GM12878 (cell line): Measurements from ENCODE around the gene MFSD8. TPM values are rescaled to one million over a fixed set of nuclear protein-coding genes. Genes with fewer than 3 reads are reported as not detected.

Source experiments
- ATAC-seq: fragments of 200-7000 bp; cut with Tn5 transposase; 3 replicates; pipeline ENCODE4 v1.9.1; 2020; ENCODE audit warnings: mild to moderate bottlenecking, moderate library complexity
- BruUV-seq: library from RNA; stranded (reverse); fragments of 400-500 nt; replicated peaks from 2 replicates; lab custom pipeline; 2021; lab: Mats Ljungman, UMichigan
- CTCF ChIA-PET: fragments of 300-600 bp; sonication (Branson Sonifier 250); formaldehyde crosslinking; extraction: SDS; loops from one replicate; lab custom pipeline; 2021; ENCODE audit warnings: inconsistent platforms; lab: Yijun Ruan, JAX
- POLR2A ChIA-PET: fragments of 350-600 bp; formaldehyde crosslinking; extraction: SDS; loops from one replicate; lab custom pipeline; 2021; ENCODE audit warnings: inconsistent platforms; lab: Charles Lee
- RAD21 ChIA-PET: fragments of 300-600 bp; sonication (Branson Sonifier 250); formaldehyde crosslinking; loops from one replicate; lab custom pipeline; 2023; ENCODE audit warnings: antibody characterized with exemption; ENCODE audit not compliant: unreplicated experiment; lab: Charles Lee
- SMC1A ChIA-PET: fragments of 300-600 bp; sonication (Branson Sonifier 250); formaldehyde crosslinking; loops from one replicate; lab custom pipeline; 2023; ENCODE audit not compliant: unreplicated experiment, uncharacterized antibody; lab: Charles Lee
- DNase-seq: peaks from one replicate; pipeline ENCODE4 v3.0.0-alpha.2; 2011; ENCODE audit warnings: low read depth, low spot score
- FAIRE-seq: peaks from 3 replicates; lab custom pipeline; 2011; peaks lifted over from hg19 to GRCh38; lab: Jason Lieb, UNC
- H2AFZ ChIP-seq: 2 replicates; pipeline ENCODE4 v1.6.0; 2011; ENCODE audit warnings: low read depth, low read length, control low read depth; ENCODE audit not compliant: control insufficient read depth
- H3K27ac ChIP-seq: 2 replicates; pipeline ENCODE4 v1.5.1; 2011; ENCODE audit warnings: control low read depth; ENCODE audit not compliant: control insufficient read depth, insufficient read depth
- H3K27me3 ChIP-seq, 2 experiments: replicated peaks in 1 of 2; 2 replicates each; pipeline versions ENCODE4 v1.6.0 to v1.6.1; 2011; ENCODE audit warnings: low read length in 1 of 2; ENCODE audit not compliant: control insufficient read depth in 2 of 2, insufficient read depth in 2 of 2
- H3K36me3 ChIP-seq, 2 experiments: 2 replicates each; pipeline ENCODE4 v1.5.1; 2011; ENCODE audit warnings: low read length in 1 of 2; ENCODE audit not compliant: control insufficient read depth in 2 of 2, insufficient read depth in 2 of 2
- H3K4me1 ChIP-seq: 2 replicates; pipeline ENCODE4 v1.6.1; 2011; ENCODE audit warnings: mild to moderate bottlenecking, low read length, moderate library complexity, mixed read lengths; ENCODE audit not compliant: control insufficient read depth, insufficient read depth
- H3K4me2 ChIP-seq: 2 replicates; pipeline ENCODE4 v1.6.0; 2011; ENCODE audit warnings: control low read depth; ENCODE audit not compliant: control insufficient read depth, insufficient read depth
- H3K4me3 ChIP-seq: fragments of 200-600 bp; sonication (generic); 2 replicates; pipeline ENCODE4 v1.5.1; 2016
- H3K79me2 ChIP-seq: 2 replicates; pipeline ENCODE4 v1.6.0; 2011; ENCODE audit warnings: low read length; ENCODE audit not compliant: control insufficient read depth, insufficient read depth
- H3K9ac ChIP-seq: 2 replicates; pipeline ENCODE4 v1.8.0; 2011; ENCODE audit warnings: low read length, control low read depth, mixed read lengths; ENCODE audit not compliant: control insufficient read depth, insufficient read depth
- H3K9me3 ChIP-seq: replicated peaks from 3 replicates; pipeline ENCODE4 v1.5.1; 2011; ENCODE audit warnings: mild to moderate bottlenecking, low read length; ENCODE audit not compliant: control insufficient read depth, insufficient read depth
- H4K20me1 ChIP-seq: 2 replicates; pipeline ENCODE4 v1.6.0; 2011; ENCODE audit not compliant: control insufficient read depth, insufficient read depth
- ASH2L ChIP-seq: fragments of 300-600, 200-600 bp; sonication (generic); IDR thresholded peaks from 2 replicates; pipeline ENCODE4 v1.6.1; 2017; ENCODE audit warnings: low read depth, mild to moderate bottlenecking, borderline replicate concordance
- BMI1 ChIP-seq: fragments of 450-650 bp; IDR thresholded peaks from 2 replicates; pipeline ENCODE4 v1.6.1; 2016; ENCODE audit warnings: mild to moderate bottlenecking, moderate library complexity, borderline replicate concordance
- CBFB ChIP-seq: IDR thresholded peaks from 2 replicates; pipeline ENCODE4 v1.6.1; 2016; ENCODE audit warnings: antibody characterized with exemption, low read depth
- CEBPZ ChIP-seq: fragments of 150-350 bp; IDR thresholded peaks from 2 replicates; pipeline ENCODE4 v1.6.1; 2016; ENCODE audit warnings: low read depth, low read length
- ELK1 ChIP-seq: IDR thresholded peaks from 2 replicates; pipeline ENCODE4 v1.6.1; 2012; ENCODE audit warnings: low read depth, low read length, improper control_type of control experiment
- JUNB ChIP-seq: IDR thresholded peaks from 2 replicates; pipeline ENCODE4 v1.6.1; 2016; ENCODE audit warnings: antibody characterized with exemption, mild to moderate bottlenecking
- MEF2B ChIP-seq: fragments of 450-650 bp; IDR thresholded peaks from 2 replicates; pipeline ENCODE4 v1.6.1; 2018; ENCODE audit warnings: mild to moderate bottlenecking, moderate library complexity; ENCODE audit not compliant: partially characterized antibody, poor library complexity, severe bottlenecking
- MTA2 ChIP-seq: fragments of 450-650 bp; IDR thresholded peaks from 2 replicates; pipeline ENCODE4 v1.6.1; 2016; ENCODE audit warnings: low read depth, mild to moderate bottlenecking, moderate library complexity
- NFXL1 ChIP-seq: fragments of 450-650 bp; IDR thresholded peaks from 2 replicates; pipeline ENCODE4 v1.6.1; 2017; ENCODE audit warnings: antibody characterized with exemption, mild to moderate bottlenecking, borderline replicate concordance
- PAX8 ChIP-seq: fragments of 450-650 bp; IDR thresholded peaks from 2 replicates; pipeline ENCODE4 v1.6.1; 2017; ENCODE audit warnings: mild to moderate bottlenecking, moderate library complexity
- PML ChIP-seq: IDR thresholded peaks from 2 replicates; pipeline ENCODE4 v1.6.1; 2012; ENCODE audit warnings: low read length, inconsistent platforms
- SIX5 ChIP-seq: IDR thresholded peaks from 2 replicates; pipeline ENCODE4 v1.6.1; 2011; ENCODE audit warnings: mild to moderate bottlenecking, low read depth, low read length, moderate library complexity; ENCODE audit not compliant: severe bottlenecking
- SKIL ChIP-seq: fragments of 450-650 bp; IDR thresholded peaks from 2 replicates; pipeline ENCODE4 v1.6.1; 2017; ENCODE audit warnings: mild to moderate bottlenecking, low read depth, inconsistent platforms; ENCODE audit not compliant: poor library complexity, severe bottlenecking
- TCF7 ChIP-seq: IDR thresholded peaks from 2 replicates; pipeline ENCODE4 v1.6.1; 2014; ENCODE audit warnings: antibody characterized with exemption, borderline replicate concordance
- YBX1 ChIP-seq: fragments of 450-650 bp; IDR thresholded peaks from 2 replicates; pipeline ENCODE4 v1.6.1; 2016; ENCODE audit warnings: antibody characterized with exemption
- ZNF217 ChIP-seq: fragments of 450-650 bp; IDR thresholded peaks from 2 replicates; pipeline ENCODE4 v1.6.1; 2017; ENCODE audit warnings: antibody characterized with exemption, mild to moderate bottlenecking
- ZNF274 ChIP-seq: IDR thresholded peaks from one replicate; pipeline ENCODE4 v1.8.0; 2011; ENCODE audit not compliant: insufficient read length, insufficient read depth
- ZNF622 ChIP-seq: fragments of 450-650 bp; IDR thresholded peaks from 2 replicates; pipeline ENCODE4 v1.6.1; 2017; ENCODE audit warnings: mild to moderate bottlenecking, inconsistent platforms
- ZZZ3 ChIP-seq: IDR thresholded peaks from 2 replicates; pipeline ENCODE4 v1.6.1; 2011; ENCODE audit warnings: low read depth; ENCODE audit not compliant: control insufficient read depth, insufficient read length
- WGBS: methylation state at CpG from one replicate; pipeline ENCODE4 v1.1.6; 2016; ENCODE audit warnings: low lambda C conversion rate; ENCODE audit not compliant: insufficient replicate concordance, insufficient coverage; ENCODE audit errors: missing lambda C conversion rate; 5-methylcytosine and 5-hydroxymethylcytosine counted together
- in situ Hi-C: fragments of 300-500 bp; cut with MboI; formaldehyde crosslinking; loops from 9 replicates; pipeline ENCODE4 v1.14.3; 2018; ENCODE audit warnings: mixed read lengths
- intact Hi-C: fragments of 100-400 bp; cut with micrococcal nuclease; formaldehyde crosslinking; loops from one replicate; pipeline ENCODE4 v1.14.2; 2022; ENCODE audit not compliant: unreplicated experiment
- polyA plus RNA-seq, 11 experiments: library from polyadenylated mRNA; depleted of rRNA in 4 of 11; unstranded in 6 of 11; stranded (reverse) in 5 of 11; fragments of >200 nt; fragmentation: Nextera tagmentation in 4 of 11; fragmentation: Illumina TruSeq in 1 of 11; extraction: Ambion mirVana in 4 of 11; extraction: Trizol in 1 of 11; gene quantifications; 1 replicate in 1 of 11; 2 replicates in 10 of 11; pipeline versions ENCODE4 v1.2.1 to v1.2.3, GENCODE V29; 2011 to 2016; ENCODE audit warnings: inconsistent platforms in 2 of 11, missing spikeins in 2 of 11, low read depth in 1 of 11
- total RNA-seq, 4 experiments: library from RNA; depleted of rRNA in 3 of 4; stranded (reverse); fragments of >200 nt in 3 of 4; fragmentation: Illumina TruSeq in 1 of 4; extraction: Trizol in 1 of 4; gene quantifications; 2 replicates each; pipeline versions ENCODE4 v1.2.1 to v1.2.3, GENCODE V29; 2013 to 2021

Gene MFSD8
- total and polyA plus RNA-seq, 10 of the 15 experiments (the other 5 are each of a cell fraction or from before 2014, with no cell fraction given), result 12.7 to 29.9 (median 18.4) TPM

- no TSS peak for BruUV-seq
- no peak overlapping the region for H3K27ac ChIP-seq
- RAD21 ChIA-PET, result no interaction called here
- peaks cover 5% of the 10 kb centered on the region; the same call in 1 of the 2 replicates for H3K4me1 ChIP-seq
- intact Hi-C loops (loop anchor here (5.0 to 10.0 kb wide), 2 partner anchors 318 to 845 kb away; partner anchors contain the start of gene PGRMC2), in situ Hi-C loops (no loop called here)
- H3K79me2 ChIP-seq, result peaks cover 64% of the 10 kb centered on the region
- DNase-seq, result no peak
- H3K4me2 ChIP-seq, result peak overlapping the region; percentile 60; the same call in 1 of the 2 replicates
- POLR2A ChIA-PET, result interaction anchor here (1.2 kb wide), 1 partner anchor 146 kb away, joined by 3 read pairs; no protein-coding TSS in a partner anchor
- ATAC-seq, result no peak
- TF ChIP-seq ZNF622, result no peak
- no peak for TF ChIP-seq SIX5
- no peak for TF ChIP-seq JUNB
- no peak for TF ChIP-seq ELK1
- TF ChIP-seq ZNF217, result no peak
- TF ChIP-seq SKIL, result no peak
- TF ChIP-seq CEBPZ, result no peak
- no peak for TF ChIP-seq BMI1
- no peak for TF ChIP-seq MTA2
- TF ChIP-seq YBX1, result no peak
- TF ChIP-seq PAX8, result no peak
- no peak for TF ChIP-seq PML
- no peak for TF ChIP-seq ASH2L
- no peak for TF ChIP-seq MEF2B
- TF ChIP-seq ZNF274, result no peak
- TF ChIP-seq NFXL1, result no peak
- no peak for TF ChIP-seq CBFB
- no peak for TF ChIP-seq ZZZ3
- TF ChIP-seq TCF7, result no peak
- WGBS, result 100% methylated on average over 1 of the region's 1 CpG
- no peaks in the 10 kb centered on the region for H3K27me3 ChIP-seq
- no peak overlapping the region for H2AFZ ChIP-seq
- H3K9me3 ChIP-seq, result no peaks in the 10 kb centered on the region
- no peak overlapping the region for H3K4me3 ChIP-seq
- CTCF ChIA-PET, result interaction anchor here (0.6 kb wide), 1 partner anchor 185 kb away, joined by 6 read pairs; no protein-coding TSS in a partner anchor
- H3K36me3 ChIP-seq, result peaks cover 0 to 3% of the 10 kb centered on the region in 2 experiments; a peak in 1 of 4 replicates
- H4K20me1 ChIP-seq, result no peaks in the 10 kb centered on the region
- SMC1A ChIA-PET, result interaction anchor here (0.7 to 0.9 kb wide), 2 partner anchors 77 to 613 kb away, joined by 3 to 4 read pairs; no protein-coding TSS in a partner anchor
- no peak for FAIRE-seq
- no peak overlapping the region for H3K9ac ChIP-seq
These were observed 2.3 kb upstream of the MFSD8 start for GRCh38 chr4:127967141-127967775.
